HG03280 (cell line): ENCODE measurements around the gene ELK4.
"Not testable (repeated sequence)": the region's sequence is repeated elsewhere in the genome, so short reads cannot be mapped to it uniquely, and the experiment has no call there.

Source experiments
- ATAC-seq: cut with Tn5 transposase; IDR thresholded peaks from one replicate; pipeline ENCODE4 v1.9.1; 2021; ENCODE audit warnings: mild to moderate bottlenecking, moderate library complexity; ENCODE audit not compliant: unreplicated experiment

Gene ELK4

DNA sequence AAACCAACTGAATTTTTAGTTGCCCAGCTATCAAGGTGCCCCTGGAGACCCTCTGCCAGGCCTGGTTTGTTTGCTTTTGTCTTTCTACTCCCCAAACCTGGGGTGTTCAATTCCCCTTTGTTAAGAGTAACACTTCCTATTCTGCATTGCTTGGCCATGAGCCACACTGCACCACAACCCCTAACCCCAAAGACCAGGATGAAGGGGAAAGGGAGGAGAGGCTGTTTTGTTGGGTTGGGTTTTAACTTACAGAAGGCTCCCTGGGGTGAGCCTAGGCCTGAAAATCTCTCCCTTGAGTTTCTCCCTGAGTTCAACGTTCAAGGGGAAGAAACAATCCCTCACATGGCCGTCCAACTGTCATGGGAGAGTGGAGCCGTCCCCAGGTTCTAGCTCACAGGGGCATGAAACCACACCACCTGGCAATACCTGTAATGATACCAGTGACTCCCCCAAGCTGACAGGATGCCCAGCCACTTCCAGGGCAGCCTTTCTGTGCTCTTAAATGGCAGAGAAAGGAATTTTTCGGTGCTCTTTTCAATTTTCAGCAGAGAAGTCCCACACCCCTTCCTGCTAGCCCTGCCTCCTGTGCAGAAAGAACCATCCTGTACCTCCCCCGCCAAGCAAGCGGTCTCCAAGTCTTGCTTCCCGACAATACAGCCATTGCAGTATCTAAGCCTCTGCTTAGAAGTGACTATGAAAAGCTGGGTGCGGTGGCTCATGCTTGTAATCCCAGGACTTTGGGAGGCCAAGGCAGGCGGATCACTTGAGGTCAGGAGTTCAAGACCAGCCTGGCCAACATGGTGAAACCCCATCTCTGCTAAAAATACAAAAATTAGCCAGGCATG lies 33.6 kb upstream of the ELK4 start:
- no peak for ATAC-seq

GRCh38 chr1:205664399-205665017 lies 32.7 kb upstream of the ELK4 start:
- no peak for ATAC-seq

DNA sequence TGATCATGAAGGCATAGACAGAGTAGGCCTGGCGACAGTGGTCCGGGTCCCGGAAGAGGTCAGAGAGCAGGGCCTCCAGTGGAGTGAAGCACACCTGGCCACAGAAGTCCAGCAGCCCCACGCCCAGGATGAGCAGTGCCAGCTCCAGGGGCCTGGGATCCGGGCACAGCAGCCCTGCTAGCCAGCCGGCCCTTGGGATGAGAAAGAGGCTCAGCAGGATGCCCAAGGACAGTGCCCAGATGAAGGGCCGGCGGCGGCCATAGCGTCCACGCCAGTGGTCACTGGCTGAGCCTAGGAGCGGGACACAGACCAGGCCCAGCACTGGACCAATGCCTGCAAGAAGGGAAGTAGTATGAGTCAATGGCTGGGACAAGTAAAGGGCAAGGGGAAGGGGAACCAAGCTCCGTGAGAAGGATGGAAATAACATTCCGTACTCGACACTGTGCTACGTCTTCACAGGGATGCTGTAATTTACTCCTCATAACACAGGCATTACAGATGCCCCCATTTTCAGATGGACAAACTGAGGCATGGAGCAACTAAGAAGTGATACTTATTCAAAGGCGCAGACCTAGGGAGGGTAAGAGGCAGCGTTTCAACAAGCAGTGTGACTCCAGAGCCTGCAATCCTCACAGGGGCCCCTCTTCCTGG lies 31.6 kb upstream of the ELK4 start:
- ATAC-seq = no peak

- no peak for ATAC-seq
These were observed 31.0 kb upstream of the ELK4 start for GRCh38 chr1:205662791-205663190.

- ATAC-seq = no peak
These were observed 30.4 kb upstream of the ELK4 start for GRCh38 chr1:205662135-205662738.

- ATAC-seq = no peak
These were observed 29.8 kb upstream of the ELK4 start for GRCh38 chr1:205661429-205662134.

DNA sequence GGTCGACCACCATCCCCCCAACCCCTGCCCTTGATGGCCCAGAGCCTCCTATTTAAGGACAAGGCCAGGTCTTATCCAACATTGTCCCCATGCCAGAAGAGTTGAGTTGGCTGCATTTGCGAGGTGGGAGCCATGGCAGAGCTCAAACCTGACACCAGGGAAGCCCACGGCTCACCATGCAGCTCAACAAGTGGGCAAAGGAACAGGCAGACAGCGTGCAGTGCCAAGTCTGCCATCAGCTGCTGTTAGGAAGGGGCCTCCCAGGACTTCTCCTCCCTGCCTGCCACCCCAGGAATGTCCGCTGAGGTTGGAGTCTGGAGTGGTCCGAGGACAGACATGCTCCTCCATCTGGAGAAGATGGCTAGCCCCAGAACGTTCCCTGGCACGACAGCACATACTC lies 28.6 kb upstream of the ELK4 start:
- no peak for ATAC-seq

- ATAC-seq = peak; percentile 74
These were observed 27.3 kb upstream of the ELK4 start for GRCh38 chr1:205658943-205659581.

DNA sequence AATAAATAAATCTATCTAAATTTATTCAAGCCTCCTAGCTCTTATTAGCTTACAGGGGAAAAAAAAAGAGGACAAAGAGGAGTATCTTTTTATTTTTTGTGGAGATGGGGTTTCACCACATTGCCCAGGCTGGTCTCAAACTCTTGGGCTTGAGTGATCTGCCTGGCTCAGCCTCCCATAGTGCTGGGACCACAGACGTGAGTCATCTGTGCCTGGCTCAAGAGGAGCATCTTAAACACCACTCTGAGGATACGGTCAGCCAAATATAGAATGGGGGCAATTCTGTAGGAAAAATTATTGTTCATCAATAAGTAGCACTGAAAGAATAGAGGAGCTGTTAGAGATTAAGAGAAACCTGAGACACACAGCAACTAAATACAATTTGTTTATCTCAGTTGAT lies 24.4 kb upstream of the ELK4 start:
- ATAC-seq = no peak

DNA sequence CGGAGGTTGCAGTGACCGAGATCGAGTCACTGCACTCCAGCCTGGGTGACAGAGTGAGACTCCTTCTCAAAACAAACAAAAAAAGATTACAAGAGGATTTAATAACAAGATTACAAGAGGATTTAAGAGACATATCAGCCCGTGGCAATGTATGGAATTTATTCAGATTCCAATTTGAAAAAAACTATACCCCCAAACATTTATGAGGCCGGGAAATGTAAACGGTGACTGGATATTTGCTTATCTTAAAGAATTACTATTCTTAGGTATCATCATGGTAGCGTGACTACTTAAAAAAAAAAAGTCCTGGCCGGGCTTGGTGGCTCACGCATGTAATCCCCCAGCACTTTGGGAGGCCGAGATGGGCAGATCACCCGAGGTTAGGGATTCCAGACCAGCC lies 21.2 kb upstream of the ELK4 start:
- ATAC-seq = no peak

DNA sequence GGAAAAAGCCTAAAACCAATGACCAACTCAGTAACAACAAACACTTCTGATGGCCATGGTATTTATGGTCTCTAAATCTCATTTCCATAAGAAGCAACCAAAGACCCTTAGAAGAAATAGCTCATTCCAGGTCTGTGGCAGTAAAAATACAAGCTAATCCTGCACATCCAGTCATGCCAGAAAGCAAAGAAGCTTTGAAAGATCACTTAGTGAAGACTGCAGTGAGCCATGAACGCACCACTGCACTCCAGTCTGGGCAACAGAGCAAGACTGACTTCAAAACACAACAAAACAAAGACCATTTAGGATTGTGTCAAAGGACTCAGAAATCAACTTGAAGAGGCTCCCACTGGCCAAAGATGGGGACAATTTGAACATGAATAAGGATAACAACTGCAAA lies 18.4 kb upstream of the ELK4 start:
- ATAC-seq = no peak

DNA sequence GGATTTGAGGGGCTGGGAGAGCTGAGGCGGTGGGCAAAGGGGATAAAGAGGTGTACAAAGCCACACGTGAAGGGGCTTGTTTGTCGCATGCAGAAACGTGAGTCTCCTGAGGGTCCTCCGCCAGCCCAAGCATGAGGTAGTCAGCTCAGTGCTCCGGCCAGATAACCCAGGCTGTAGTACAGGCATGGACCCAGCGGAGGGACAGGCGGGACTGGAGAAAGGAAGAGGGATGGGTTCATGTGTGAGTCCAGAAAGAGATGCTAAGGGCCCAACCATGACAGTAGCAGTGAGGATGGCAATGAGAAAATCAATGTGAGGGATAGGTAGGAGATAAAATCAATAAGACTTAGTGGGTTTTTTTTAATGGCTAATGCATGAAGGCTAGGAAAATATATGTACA lies 13.7 kb upstream of the ELK4 start:
- ATAC-seq = no peak

DNA sequence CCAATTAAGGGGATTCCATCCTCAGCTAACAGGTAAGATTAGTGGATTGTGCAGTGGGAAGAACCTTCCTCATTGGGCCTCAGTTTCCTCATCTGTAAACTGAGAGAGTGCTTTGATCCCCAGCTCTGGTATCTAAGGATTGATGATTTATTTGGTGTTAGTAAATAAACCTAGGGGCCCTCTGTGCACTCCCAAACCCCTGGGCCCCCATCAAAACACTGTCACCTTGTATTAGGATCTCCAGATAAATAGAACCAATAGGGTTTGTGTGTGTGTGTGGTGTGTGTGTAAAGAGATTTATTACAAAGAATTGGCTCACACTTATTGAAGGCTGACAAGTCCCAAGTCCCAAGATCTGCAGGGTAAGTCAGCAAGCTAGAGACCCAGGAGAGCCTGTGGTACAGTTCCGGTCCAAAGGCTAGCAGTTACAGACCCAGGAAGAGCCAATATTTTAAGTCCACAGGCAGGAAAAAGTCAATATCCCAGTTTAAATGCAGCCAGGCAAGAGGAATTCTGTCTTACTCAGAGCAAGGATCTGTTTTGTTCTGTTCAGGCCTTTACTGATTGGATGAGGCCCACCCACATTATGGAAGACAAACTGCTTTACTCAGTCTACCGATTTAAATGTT lies 11.0 kb upstream of the ELK4 start:
- no peak for ATAC-seq

GRCh38 chr1:205639567-205639966 lies 7.8 kb upstream of the ELK4 start:
- no peak for ATAC-seq

DNA sequence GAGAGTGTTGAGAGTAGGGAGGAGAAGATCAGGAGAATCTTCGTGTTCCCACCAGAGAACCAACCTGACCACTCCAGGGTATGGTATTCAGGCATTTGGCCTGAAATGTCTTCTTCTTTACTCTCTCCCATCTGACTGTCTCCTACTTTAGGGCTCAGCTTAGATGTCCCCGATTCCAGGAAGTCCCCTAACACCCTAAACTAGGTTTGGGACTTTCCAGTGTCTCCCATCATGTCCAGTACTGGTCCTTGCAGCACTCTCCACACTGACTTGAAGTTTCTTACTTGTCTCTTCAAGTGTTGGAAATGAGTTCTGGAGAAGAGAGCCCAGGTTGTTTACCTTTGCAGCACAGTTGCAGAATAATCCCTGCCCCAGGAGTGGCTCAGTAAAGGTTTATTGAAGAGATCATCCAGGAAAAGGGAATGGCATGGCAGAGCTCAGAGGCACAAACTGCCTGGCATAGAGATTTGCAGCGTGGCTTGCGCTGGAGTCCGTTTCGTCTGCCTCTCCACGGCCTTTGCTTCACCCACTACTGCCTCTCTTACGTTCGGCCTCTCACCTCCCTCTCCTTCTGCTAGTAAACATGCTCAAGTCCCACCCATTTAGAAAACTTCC lies 6.2 kb upstream of the ELK4 start:
- no peak for ATAC-seq

GRCh38 chr1:205636732-205637131 lies 4.9 kb upstream of the ELK4 start:
- no peak for ATAC-seq

DNA sequence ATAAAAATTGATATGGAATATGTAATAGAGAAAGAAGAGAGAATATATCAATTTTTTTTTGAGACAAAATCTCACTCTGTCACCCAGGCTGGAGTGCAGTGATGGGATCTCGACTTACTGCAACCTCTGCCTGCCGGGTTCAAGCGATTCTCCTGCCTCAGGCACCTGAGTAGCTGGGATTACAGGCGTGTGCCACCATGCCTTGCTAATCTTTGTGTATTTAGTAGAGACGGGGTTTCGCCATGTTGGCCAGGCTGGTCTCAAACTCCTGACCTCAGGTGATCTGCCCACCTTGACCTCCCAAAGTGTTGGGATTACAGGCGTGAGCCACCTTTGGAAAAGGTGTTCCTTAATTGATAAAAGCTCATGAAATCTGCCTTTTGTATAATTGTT lies 4.3 kb upstream of the ELK4 start:
- ATAC-seq = not testable (repeated sequence)

- ATAC-seq = no peak
These were observed 1.7 kb upstream of the ELK4 start for GRCh38 chr1:205633421-205633976.

DNA sequence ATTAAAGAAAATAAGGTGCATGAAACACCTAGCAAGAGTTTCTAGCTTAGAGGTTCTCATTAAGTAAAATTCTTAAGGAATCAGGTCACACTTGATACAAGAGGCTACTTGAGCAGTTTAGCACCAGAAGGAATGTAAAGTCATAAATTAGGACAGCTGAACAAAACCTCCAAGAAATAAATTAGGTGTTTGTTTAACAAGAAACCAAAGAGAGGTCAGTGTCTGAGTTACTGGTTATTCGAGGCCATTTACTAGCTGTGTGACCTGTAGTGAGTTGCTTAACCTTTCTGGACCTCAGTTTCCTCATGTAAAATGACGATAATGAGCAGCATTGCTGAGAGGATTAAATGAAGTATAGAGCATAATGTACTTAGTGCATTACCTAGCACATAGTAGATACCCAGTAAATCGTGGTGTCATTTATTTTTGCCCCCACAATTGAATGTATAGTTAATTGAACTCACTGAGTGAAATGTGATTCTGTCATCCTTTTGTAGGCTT lies 908 bp upstream of the ELK4 start:
- ATAC-seq = no peak
